ENCODE data around the gene ATP1B1. TPM values are rescaled to one million over a fixed set of nuclear protein-coding genes. Genes with fewer than 3 reads are reported as not detected.

Gene ATP1B1
- total RNA-seq, 1 experiment from 2014 or later: 44.4 TPM

DNA sequence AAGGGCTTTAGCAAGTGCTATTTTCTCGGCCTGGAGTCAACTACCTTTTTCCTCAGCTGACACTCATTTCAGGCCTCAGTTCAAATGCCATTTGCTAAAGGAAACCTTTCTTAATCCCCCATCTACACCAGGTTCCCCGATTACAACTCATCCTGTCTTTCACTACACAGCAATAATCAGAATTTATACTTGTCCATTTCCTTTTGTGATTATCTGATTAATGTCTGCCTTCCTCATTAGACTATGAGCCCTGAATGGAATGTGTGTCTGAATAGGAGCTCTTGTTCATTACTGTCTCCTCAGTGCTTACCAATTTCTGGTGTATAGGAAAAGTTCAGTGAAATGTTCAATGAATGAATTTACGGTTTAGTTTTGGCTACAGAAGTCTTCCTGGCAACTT lies 36.9 kb downstream of the ATP1B1 start:
- H4K91ac ChIP-seq (ENCODE audit: insufficient read length, low read depth, low read length): no peak overlapping the region
- no peak overlapping the region for H2BK15ac ChIP-seq (ENCODE audit: low read depth, low read length)
- WGBS (ENCODE audit: extremely low coverage, insufficient read length, low lambda C conversion rate): no CpG with 5 or more reads among the region's 3 CpGs
- H2AK5ac ChIP-seq (ENCODE audit: insufficient read length, low read length): no peak overlapping the region
- H4K5ac ChIP-seq (ENCODE audit: insufficient read length, low read depth, low read length): no peak overlapping the region
- H4K8ac ChIP-seq (replicated peaks; ENCODE audit: insufficient read length, low read depth, low read length): no peak overlapping the region
- H3K18ac ChIP-seq (ENCODE audit: insufficient read length, low read depth, low read length): no peak overlapping the region
- no peak overlapping the region for H2BK20ac ChIP-seq (ENCODE audit: low read depth, low read length, poor library complexity, severe bottlenecking)
- no peak overlapping the region; a peak in 1 of 7 replicates for H3K27ac Mint-ChIP-seq
- H3K79me2 ChIP-seq (ENCODE audit: insufficient read depth, low read length): no peaks in the 10 kb centered on the region
- peaks cover 3% of the 10 kb centered on the region in 2 experiments; a peak in 1 of 4 replicates for H3K4me1 Mint-ChIP-seq
- H2BK5ac ChIP-seq (ENCODE audit: insufficient read length, low read length): no peak overlapping the region
- H3K27ac ChIP-seq (ENCODE audit: insufficient read length, low read depth, low read length): no peak overlapping the region
- TF ChIP-seq, protein P1, sequence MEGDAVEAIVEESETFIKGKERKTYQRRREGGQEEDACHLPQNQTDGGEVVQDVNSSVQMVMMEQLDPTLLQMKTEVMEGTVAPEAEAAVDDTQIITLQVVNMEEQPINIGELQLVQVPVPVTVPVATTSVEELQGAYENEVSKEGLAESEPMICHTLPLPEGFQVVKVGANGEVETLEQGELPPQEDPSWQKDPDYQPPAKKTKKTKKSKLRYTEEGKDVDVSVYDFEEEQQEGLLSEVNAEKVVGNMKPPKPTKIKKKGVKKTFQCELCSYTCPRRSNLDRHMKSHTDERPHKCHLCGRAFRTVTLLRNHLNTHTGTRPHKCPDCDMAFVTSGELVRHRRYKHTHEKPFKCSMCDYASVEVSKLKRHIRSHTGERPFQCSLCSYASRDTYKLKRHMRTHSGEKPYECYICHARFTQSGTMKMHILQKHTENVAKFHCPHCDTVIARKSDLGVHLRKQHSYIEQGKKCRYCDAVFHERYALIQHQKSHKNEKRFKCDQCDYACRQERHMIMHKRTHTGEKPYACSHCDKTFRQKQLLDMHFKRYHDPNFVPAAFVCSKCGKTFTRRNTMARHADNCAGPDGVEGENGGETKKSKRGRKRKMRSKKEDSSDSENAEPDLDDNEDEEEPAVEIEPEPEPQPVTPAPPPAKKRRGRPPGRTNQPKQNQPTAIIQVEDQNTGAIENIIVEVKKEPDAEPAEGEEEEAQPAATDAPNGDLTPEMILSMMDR (conservative IDR thresholded peaks at IDR 0.05): no peak
- H3K36me3 Mint-ChIP-seq (ENCODE audit: insufficient read depth in 1 of 3, low read depth in 3 of 3): no peaks in the 10 kb centered on the region
- no peaks in the 10 kb centered on the region for H4K20me1 ChIP-seq (ENCODE audit: control insufficient read depth, insufficient read depth, insufficient read length)
- no peaks in the 10 kb centered on the region for H3K9me3 Mint-ChIP-seq
- H2AFZ ChIP-seq (ENCODE audit: low read length): no peak overlapping the region
- no peak overlapping the region for H3K4ac ChIP-seq (ENCODE audit: low read depth, low read length)
- H3K9me3 ChIP-seq (ENCODE audit: control insufficient read depth, low read depth, low read length): no peaks in the 10 kb centered on the region
- H3K4me2 ChIP-seq (ENCODE audit: insufficient read depth, insufficient read length, low read length): no peak overlapping the region
- H3K14ac ChIP-seq (ENCODE audit: insufficient read depth, low read length): no peak overlapping the region
- H3T11ph ChIP-seq (ENCODE audit: low read length): no peak overlapping the region
- H3K4me3 Mint-ChIP-seq: no peak overlapping the region
- no peaks in the 10 kb centered on the region for H3K27me3 ChIP-seq (ENCODE audit: insufficient read depth, low read length)
- H3K4me1 ChIP-seq (ENCODE audit: insufficient read depth, low read length): no peaks in the 10 kb centered on the region
- H3K56ac ChIP-seq (ENCODE audit: insufficient read length, low read depth, low read length): no peak overlapping the region
- H3K23me2 ChIP-seq (ENCODE audit: insufficient read length, low read depth, low read length, poor library complexity, severe bottlenecking): no peaks in the 10 kb centered on the region
- no peak for DNase-seq
- H3K79me1 ChIP-seq (ENCODE audit: insufficient read depth, low read depth, low read length, poor library complexity, severe bottlenecking): no peaks in the 10 kb centered on the region
- no peaks in the 10 kb centered on the region for H3K27me3 Mint-ChIP-seq (ENCODE audit: low read depth)
- no peak overlapping the region for H2BK12ac ChIP-seq (ENCODE audit: insufficient read length, low read depth, low read length)
- no peak overlapping the region for H3K23ac ChIP-seq (ENCODE audit: insufficient read length, low read depth, low read length)
- no peak overlapping the region for H2BK120ac ChIP-seq (ENCODE audit: low read depth, low read length, poor library complexity, severe bottlenecking)
- no peak overlapping the region for H3K9ac ChIP-seq (ENCODE audit: extremely low read depth, insufficient read length, low read length)

All from H9 (cell line).